Measurements from ENCODE around the gene RAB41. TPM values are rescaled to one million over a fixed set of nuclear protein-coding genes. Genes with fewer than 3 reads are reported as not detected.

The RAB41 gene
- total RNA-seq, 2 donors from 2014 or later: not detected

DNA sequence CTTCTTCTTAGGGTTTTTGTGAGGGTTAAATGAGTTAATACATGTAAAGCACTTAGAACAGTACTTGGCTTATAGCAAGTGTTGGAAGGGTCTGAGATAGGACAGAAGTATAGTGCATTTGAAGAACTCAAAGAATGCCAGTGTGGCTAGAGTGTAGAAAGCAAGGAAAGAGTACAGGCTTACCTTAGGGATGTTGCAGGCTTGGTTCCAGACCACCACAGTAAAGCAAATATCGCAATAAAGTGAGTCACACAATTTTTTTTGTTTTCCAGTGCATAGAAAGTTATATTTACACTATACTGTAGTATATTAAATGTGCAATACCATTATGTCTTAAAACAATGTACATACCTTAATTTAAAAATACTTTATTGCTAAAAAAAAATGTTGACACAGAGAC is 49.2 kb downstream of the RAB41 start:
- H3K4me3 ChIP-seq: no peak overlapping the region
- H3K27me3 ChIP-seq: peaks cover 0 to 6% of the 10 kb centered on the region in 2 donors
- no peaks in the 10 kb centered on the region for H3K9me3 ChIP-seq
- H3K27ac ChIP-seq: no peak overlapping the region
- H3K4me1 ChIP-seq: no peaks in the 10 kb centered on the region
- TF ChIP-seq, protein P1, sequence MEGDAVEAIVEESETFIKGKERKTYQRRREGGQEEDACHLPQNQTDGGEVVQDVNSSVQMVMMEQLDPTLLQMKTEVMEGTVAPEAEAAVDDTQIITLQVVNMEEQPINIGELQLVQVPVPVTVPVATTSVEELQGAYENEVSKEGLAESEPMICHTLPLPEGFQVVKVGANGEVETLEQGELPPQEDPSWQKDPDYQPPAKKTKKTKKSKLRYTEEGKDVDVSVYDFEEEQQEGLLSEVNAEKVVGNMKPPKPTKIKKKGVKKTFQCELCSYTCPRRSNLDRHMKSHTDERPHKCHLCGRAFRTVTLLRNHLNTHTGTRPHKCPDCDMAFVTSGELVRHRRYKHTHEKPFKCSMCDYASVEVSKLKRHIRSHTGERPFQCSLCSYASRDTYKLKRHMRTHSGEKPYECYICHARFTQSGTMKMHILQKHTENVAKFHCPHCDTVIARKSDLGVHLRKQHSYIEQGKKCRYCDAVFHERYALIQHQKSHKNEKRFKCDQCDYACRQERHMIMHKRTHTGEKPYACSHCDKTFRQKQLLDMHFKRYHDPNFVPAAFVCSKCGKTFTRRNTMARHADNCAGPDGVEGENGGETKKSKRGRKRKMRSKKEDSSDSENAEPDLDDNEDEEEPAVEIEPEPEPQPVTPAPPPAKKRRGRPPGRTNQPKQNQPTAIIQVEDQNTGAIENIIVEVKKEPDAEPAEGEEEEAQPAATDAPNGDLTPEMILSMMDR (IDR thresholded peaks at IDR 0.05): no peak
- no peaks in the 10 kb centered on the region for H3K36me3 ChIP-seq
- DNase-seq (ENCODE audit: low spot score): no peak

DNA sequence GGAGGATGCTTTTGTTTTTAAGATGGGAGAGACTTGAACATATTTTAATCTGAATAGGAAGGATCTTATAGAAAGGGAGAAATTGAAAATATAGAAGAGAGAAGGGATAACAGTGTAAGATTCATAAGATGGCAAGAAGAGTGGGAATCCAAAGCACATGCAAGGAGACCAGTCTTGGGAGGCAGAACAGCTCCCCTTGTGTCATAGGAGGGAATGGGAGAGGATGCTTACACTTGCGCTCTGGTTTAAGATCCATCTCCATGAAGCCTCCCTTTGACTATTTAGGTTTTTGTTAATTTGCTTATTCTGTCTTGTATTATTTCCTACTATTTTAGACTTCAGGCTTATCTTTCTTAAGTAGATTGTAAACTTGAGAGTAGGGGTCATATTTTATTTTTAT is 50.6 kb downstream of the RAB41 start:
- Histone ChIP-seq H3K36me3 (no peaks in the 10 kb centered on the region), H3K9me3 (no peaks in the 10 kb centered on the region), H3K4me1 (no peaks in the 10 kb centered on the region), H3K27me3 (peaks cover 0 to 6% of the 10 kb centered on the region in 2 donors), H3K27ac (no peak overlapping the region), H3K4me3 (no peak overlapping the region)
- TF ChIP-seq, protein P1 (IDR thresholded peaks at IDR 0.05): no peak
- DNase-seq (ENCODE audit: low spot score): no peak

Other genes starting within 250 kb of the RAB41 start
- gene AWAT2, start 232.2 kb upstream of the RAB41 start, total RNA-seq: not detected
- gene OTUD6A, start 219.7 kb upstream of the RAB41 start, total RNA-seq: not detected
- 10 to 100 TPM; 47.1 to 50.4 TPM for gene IGBP1, start 148.7 kb upstream of the RAB41 start, total RNA-seq
- gene DGAT2L6, start 104.7 kb upstream of the RAB41 start, total RNA-seq: not detected
- gene AWAT1, start 47.5 kb upstream of the RAB41 start, total RNA-seq: not detected
- not detected for gene P2RY4, start 22.0 kb upstream of the RAB41 start, total RNA-seq
- gene ARR3, start 13.8 kb upstream of the RAB41 start, total RNA-seq: not detected
- 10 to 100 TPM; 30.2 to 44.5 TPM for gene PDZD11, start 7.8 kb downstream of the RAB41 start, total RNA-seq
- under 1 TPM; 0.08 to 0.41 TPM for gene KIF4A, start 7.9 kb downstream of the RAB41 start, total RNA-seq
- gene GDPD2, start 141.1 kb downstream of the RAB41 start, total RNA-seq: not detected
- gene DLG3, start 162.7 kb downstream of the RAB41 start, total RNA-seq: 10 to 100 TPM in 1 of 2 donors, 1 to 10 TPM in 1; 8.8 to 34.6 TPM

Measured in right atrium auricular region (tissue), 2 donors.